PFSK-1 (cell line): ENCODE results near the gene YIPF4.

Source experiments
- FOXP2 ChIP-seq: optimal IDR thresholded peaks from 2 replicates; pipeline ENCODE3; 2011; ENCODE audit warnings: borderline replicate concordance, control low read depth, inconsistent platforms; ENCODE audit not compliant: insufficient read depth; ENCODE audit errors: extremely low read length, extremely low read depth
- POLR2AphosphoS5 ChIP-seq: IDR thresholded peaks from 2 replicates; pipeline ENCODE4 v1.6.1; 2012; ENCODE audit warnings: low read depth, mild to moderate bottlenecking, control low read depth, low read length, moderate library complexity
- REST ChIP-seq, 2 experiments: IDR thresholded peaks; 2 replicates each; pipeline versions ENCODE4 v1.6.1 to v1.8.0; 2011 to 2012; ENCODE audit warnings: low read depth in 2 of 2, low read length in 2 of 2, control low read depth in 1 of 2, inconsistent platforms in 1 of 2, mild to moderate bottlenecking in 1 of 2, moderate library complexity in 1 of 2; ENCODE audit not compliant: insufficient read depth in 1 of 2
- SIN3A ChIP-seq: IDR thresholded peaks from 2 replicates; pipeline ENCODE4 v1.6.1; 2012; ENCODE audit warnings: mild to moderate bottlenecking, low read length, moderate library complexity, borderline replicate concordance; ENCODE audit not compliant: insufficient read depth
- TAF1 ChIP-seq: IDR thresholded peaks from 2 replicates; pipeline ENCODE4 v1.6.1; 2012; ENCODE audit warnings: low read length, control low read depth, borderline replicate concordance; ENCODE audit not compliant: insufficient read depth

YIPF4 gene

GRCh38 chr2:32264422-32265105 lies 13.1 kb upstream of the YIPF4 start, which contains the start of gene NLRC4:
Gene NLRC4, minus strand, starts transcription at chr2:32264886. Its CDS starts 8,111 bp downstream, at chr2:32256775.
- TF ChIP-seq TAF1 (no peak), FOXP2 (no peak), POLR2AphosphoS5 (no peak), REST (IDR thresholded peaks at IDR 0.05; ENCODE audit: insufficient read depth in 1 of 2, low read depth in 2 of 2, low read length in 2 of 2) (no peak), SIN3A (no peak)

- no peak for TF ChIP-seq SIN3A
- TF ChIP-seq POLR2AphosphoS5 = no peak
- TF ChIP-seq REST (IDR thresholded peaks at IDR 0.05; ENCODE audit: insufficient read depth in 1 of 2, low read depth in 2 of 2, low read length in 2 of 2) = no peak
- no peak for TF ChIP-seq TAF1
- TF ChIP-seq FOXP2 = no peak
Measured at GRCh38 chr2:32271063-32271462, 6.6 kb upstream of the YIPF4 start.

DNA sequence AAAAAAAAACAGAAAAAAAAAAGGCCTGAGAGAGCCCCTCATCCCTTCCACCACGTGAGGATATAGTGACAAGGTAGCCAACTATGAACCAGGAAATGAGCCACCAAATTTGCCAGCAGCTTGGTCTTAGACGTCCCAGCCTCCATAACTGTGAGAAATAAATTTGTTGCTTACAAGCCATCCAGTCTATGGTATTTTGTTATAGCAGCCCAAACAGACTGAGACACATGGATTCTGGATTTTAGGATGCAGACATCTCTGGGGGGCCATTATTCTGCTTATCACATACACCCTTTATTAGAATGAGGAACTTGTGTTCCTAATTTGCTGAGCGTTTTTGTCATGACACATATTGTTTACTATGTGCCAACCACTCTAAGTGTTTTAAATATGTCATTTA lies 5.4 kb upstream of the YIPF4 start:
- TF ChIP-seq FOXP2 (no peak), SIN3A (no peak), REST (IDR thresholded peaks at IDR 0.05; ENCODE audit: insufficient read depth in 1 of 2, low read depth in 2 of 2, low read length in 2 of 2) (no peak), TAF1 (no peak), POLR2AphosphoS5 (no peak)

DNA sequence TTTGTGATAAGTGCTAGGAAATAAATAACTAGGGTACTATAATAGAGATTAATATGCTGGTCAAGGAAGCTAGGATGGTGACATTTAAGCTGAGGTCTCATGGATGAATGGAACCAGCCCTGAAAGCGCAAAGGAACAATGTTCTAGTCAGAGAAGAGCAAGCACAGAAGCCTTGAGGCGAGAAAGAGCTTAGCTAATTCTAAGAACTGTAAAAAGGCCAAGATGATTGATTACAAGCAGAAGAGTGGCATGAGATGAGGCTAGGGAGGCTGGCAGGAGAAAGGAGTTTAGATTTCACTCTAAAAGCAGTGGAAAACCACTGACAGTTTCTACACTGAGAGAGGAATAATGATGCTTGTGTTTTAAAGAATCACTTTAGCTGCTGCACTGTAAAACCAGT lies 3.4 kb upstream of the YIPF4 start:
- no peak for TF ChIP-seq FOXP2
- no peak for TF ChIP-seq REST (IDR thresholded peaks at IDR 0.05; ENCODE audit: insufficient read depth in 1 of 2, low read depth in 2 of 2, low read length in 2 of 2)
- no peak for TF ChIP-seq SIN3A
- TF ChIP-seq TAF1 = no peak
- TF ChIP-seq POLR2AphosphoS5 = no peak

- no peak for TF ChIP-seq SIN3A
- TF ChIP-seq POLR2AphosphoS5 = no peak
- no peak for TF ChIP-seq FOXP2
- TF ChIP-seq TAF1 = no peak
- no peak for TF ChIP-seq REST (IDR thresholded peaks at IDR 0.05; ENCODE audit: insufficient read depth in 1 of 2, low read depth in 2 of 2, low read length in 2 of 2)
Measured at GRCh38 chr2:32277363-32277673, 386 bp upstream of the YIPF4 start.
